Measurements from ENCODE around the gene KCNMA1.

KCNMA1 gene

GRCh38 chr10:77533146-77533886 lies 104.3 kb downstream of the KCNMA1 start:
- no peak for TF ChIP-seq CTCF (IDR thresholded peaks at IDR 0.05; ENCODE audit: insufficient read depth, missing control alignments)
- no peak for DNase-seq (ENCODE audit: insufficient read length, low spot score)
- FAIRE-seq, result no peak

GRCh38 chr10:77532068-77532467 lies 105.5 kb downstream of the KCNMA1 start:
- DNase-seq (ENCODE audit: insufficient read length, low spot score), result no peak
- no peak for FAIRE-seq
- no peak for TF ChIP-seq CTCF (IDR thresholded peaks at IDR 0.05; ENCODE audit: insufficient read depth, missing control alignments)

GRCh38 chr10:77531441-77532001 lies 106.1 kb downstream of the KCNMA1 start:
- DNase-seq (ENCODE audit: insufficient read length, low spot score), result no peak
- FAIRE-seq, result no peak
- TF ChIP-seq CTCF (IDR thresholded peaks at IDR 0.05; ENCODE audit: insufficient read depth, missing control alignments), result no peak

- no peak for FAIRE-seq
- no peak for TF ChIP-seq CTCF (IDR thresholded peaks at IDR 0.05; ENCODE audit: insufficient read depth, missing control alignments)
- DNase-seq (ENCODE audit: insufficient read length, low spot score), result no peak
These were observed 107.6 kb downstream of the KCNMA1 start for GRCh38 chr10:77530011-77530410.

- DNase-seq (ENCODE audit: insufficient read length, low spot score) (no peak), FAIRE-seq (no peak)
- TF ChIP-seq CTCF (IDR thresholded peaks at IDR 0.05; ENCODE audit: insufficient read depth, missing control alignments), result no peak
These were observed 108.5 kb downstream of the KCNMA1 start for GRCh38 chr10:77529050-77529576.

GRCh38 chr10:77527839-77528238 lies 109.8 kb downstream of the KCNMA1 start:
- TF ChIP-seq CTCF (IDR thresholded peaks at IDR 0.05; ENCODE audit: insufficient read depth, missing control alignments), result no peak
- FAIRE-seq, result no peak
- no peak for DNase-seq (ENCODE audit: insufficient read length, low spot score)

Measured in D721Med (cell line).